Erythroblast (primary cell): Measurements from ENCODE around the gene ANO4.

ENCODE experiments used
- GATA1 ChIP-seq: IDR thresholded peaks from 2 replicates; pipeline ENCODE4 v1.6.1; 2011; ENCODE audit warnings: low read depth, mild to moderate bottlenecking, control low read depth, low read length, moderate library complexity
- POLR2A ChIP-seq: IDR thresholded peaks from 2 replicates; pipeline ENCODE4 v1.6.1; 2011; ENCODE audit warnings: mild to moderate bottlenecking, low read length

DNA sequence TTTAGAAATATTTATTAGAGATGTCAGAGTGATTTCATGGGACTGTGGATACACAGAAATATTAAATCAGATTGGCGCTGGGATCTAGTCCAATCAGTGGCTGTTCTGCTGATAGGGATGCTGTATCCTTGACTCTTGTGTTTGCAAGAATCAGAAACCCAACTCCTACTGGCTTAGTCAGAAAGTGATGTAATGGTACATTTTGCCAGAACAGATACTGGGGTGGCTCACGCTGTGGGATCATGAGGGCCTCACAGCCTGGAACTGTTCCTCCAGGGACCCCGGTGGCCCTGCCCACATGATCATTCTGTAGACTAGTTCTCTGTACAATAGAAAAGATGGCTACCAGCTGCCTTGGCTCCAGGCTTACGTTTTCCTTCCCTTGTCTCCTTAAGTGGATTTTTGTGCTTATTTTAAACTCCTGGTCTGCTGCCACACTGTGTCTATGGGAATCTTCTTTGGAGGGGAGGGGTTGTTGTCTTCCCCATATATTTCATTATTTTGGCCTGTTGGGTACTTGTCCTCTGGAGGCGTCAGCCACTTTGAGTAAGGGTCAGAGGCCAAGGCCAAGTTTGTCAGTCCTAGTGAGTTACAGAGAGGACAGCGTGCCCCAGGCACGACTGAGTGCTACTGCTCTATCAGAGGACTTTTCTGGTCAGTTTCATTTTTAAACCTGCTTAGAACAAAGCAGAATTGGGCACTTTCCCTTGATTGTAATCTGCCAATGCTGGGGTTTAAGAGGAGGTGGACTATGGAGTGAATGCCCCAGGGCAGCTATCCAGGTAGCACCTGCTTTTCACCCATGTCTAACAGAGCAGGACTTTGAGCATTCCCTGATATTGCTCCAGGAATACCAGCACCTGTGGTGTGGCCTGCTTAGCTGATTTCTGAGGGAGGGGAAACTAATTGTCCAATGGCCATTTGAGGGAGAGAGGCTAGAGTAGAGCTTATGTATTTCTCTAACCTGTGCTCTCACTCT, 251.2 kb downstream of the ANO4 start:
- TF ChIP-seq POLR2A (no peak), GATA1 (no peak)
